HG03196 (cell line): ENCODE data around the gene MOB1A.
"Not testable (repeated sequence)": the region's sequence is repeated elsewhere in the genome, so short reads cannot be mapped to it uniquely, and the experiment has no call there.

Experiments
- ATAC-seq: cut with Tn5 transposase; IDR thresholded peaks from one replicate; pipeline ENCODE4 v1.9.1; 2021; ENCODE audit not compliant: unreplicated experiment

The MOB1A gene

GRCh38 chr2:74199275-74199701, 20.6 kb upstream of the MOB1A start:
- no peak for ATAC-seq

- ATAC-seq = peak; percentile 88
Measured at GRCh38 chr2:74198461-74199274, 20.0 kb upstream of the MOB1A start, which contains the start of gene MTHFD2. MTHFD2 (plus strand) TSS chr2:74198615; CDS start chr2:74198642, 27 bp downstream.

- ATAC-seq = no peak
Measured at GRCh38 chr2:74198023-74198460, 19.4 kb upstream of the MOB1A start.

GRCh38 chr2:74197049-74197448, 18.4 kb upstream of the MOB1A start:
- ATAC-seq = no peak

GRCh38 chr2:74194799-74195198, 16.1 kb upstream of the MOB1A start:
- no peak for ATAC-seq

GRCh38 chr2:74191596-74192380, 13.1 kb upstream of the MOB1A start:
- ATAC-seq = no peak

GRCh38 chr2:74188696-74189095, 10.0 kb upstream of the MOB1A start:
- no peak for ATAC-seq

- ATAC-seq = no peak
Measured at GRCh38 chr2:74188018-74188601, 9.4 kb upstream of the MOB1A start.

GRCh38 chr2:74186706-74187105, 8.0 kb upstream of the MOB1A start:
- ATAC-seq = not testable (repeated sequence)

- ATAC-seq = peak; percentile 71
Measured at GRCh38 chr2:74186038-74186437, 7.4 kb upstream of the MOB1A start.

GRCh38 chr2:74183878-74184277, 5.2 kb upstream of the MOB1A start:
- ATAC-seq = no peak

GRCh38 chr2:74181739-74182138, 3.1 kb upstream of the MOB1A start:
- no peak for ATAC-seq

- ATAC-seq = peak; percentile 1
Measured at GRCh38 chr2:74179063-74179865, 585 bp upstream of the MOB1A start.

GRCh38 chr2:74177696-74178095, 983 bp downstream of the MOB1A start:
- no peak for ATAC-seq

- ATAC-seq = no peak
Measured at GRCh38 chr2:74174909-74175308, 3.8 kb downstream of the MOB1A start.

- ATAC-seq = no peak
Measured at GRCh38 chr2:74168739-74169138, 9.9 kb downstream of the MOB1A start.

GRCh38 chr2:74164761-74165160, 13.9 kb downstream of the MOB1A start:
- no peak for ATAC-seq

GRCh38 chr2:74162951-74163350, 15.7 kb downstream of the MOB1A start:
- ATAC-seq = no peak

GRCh38 chr2:74155830-74156229, 22.8 kb downstream of the MOB1A start:
- ATAC-seq = no peak

GRCh38 chr2:74152954-74153353, 25.7 kb downstream of the MOB1A start:
- ATAC-seq = no peak
